Activated CD4-positive, CD25-positive, alpha-beta regulatory T cell treated with anti-CD3 and anti-CD28 coated beads, Interleukin-2, amount 50 U/mL, for 24 hours (primary cell): ENCODE data around the gene ZNF592.
A peak's percentile ranks its signal among the peaks of the same experiment; 100 is the strongest.
"Not testable (repeated sequence)": the region's sequence is repeated elsewhere in the genome, so short reads cannot be mapped to it uniquely, and the experiment has no call there.

Experiments
- ATAC-seq, 2 donors: fragments of 150-1000 bp; cut with Tn5 transposase; one replicate each; pipeline ENCODE4 v1.10.0; 2021; ENCODE audit warnings: mild to moderate bottlenecking in 1 of 2, moderate library complexity in 1 of 2

ZNF592 gene

DNA sequence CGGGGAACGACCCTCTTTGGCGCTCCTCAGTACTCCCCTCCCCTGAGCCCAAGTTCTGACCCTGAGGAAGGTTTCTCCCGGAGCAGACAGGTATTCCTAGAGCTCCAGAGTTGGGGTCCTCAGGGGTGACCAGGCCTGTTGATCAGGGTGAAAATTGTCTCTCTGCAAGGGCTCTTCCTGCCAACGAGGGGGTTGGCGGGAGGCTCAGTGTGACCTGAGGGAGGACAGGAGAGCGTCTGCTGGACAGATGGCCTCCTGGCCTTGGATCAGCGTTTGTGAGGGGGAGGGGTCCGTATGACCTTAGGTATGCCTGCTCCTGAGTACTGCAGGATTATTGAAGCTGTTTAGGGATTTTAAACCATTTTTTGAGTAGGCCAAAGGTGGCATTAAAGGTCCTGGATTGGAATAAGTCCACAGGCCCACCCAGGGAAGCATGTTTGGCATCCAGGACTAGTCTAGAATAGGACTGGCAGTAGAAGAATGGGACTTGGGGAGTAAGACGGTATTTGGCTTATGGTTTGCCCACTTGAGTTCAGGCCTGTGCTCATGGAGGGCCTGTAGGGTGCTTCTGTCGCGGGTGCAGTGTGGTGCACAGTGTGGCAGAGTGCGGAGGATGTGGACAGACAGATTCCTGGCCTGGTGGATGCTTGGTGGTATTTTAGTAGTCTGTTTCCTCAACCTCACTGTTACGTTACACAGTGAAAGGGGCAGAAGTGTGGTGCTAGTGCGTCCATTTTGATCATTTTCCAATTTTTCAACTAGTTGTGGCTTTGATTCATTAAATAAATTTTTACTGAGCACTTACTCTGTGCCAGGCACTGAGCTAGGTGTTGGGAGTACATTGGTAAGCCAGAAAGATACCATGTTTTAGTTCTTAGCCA lies 959 bp downstream of the ZNF592 start:
- peak; percentile 15 to 31 for ATAC-seq

DNA sequence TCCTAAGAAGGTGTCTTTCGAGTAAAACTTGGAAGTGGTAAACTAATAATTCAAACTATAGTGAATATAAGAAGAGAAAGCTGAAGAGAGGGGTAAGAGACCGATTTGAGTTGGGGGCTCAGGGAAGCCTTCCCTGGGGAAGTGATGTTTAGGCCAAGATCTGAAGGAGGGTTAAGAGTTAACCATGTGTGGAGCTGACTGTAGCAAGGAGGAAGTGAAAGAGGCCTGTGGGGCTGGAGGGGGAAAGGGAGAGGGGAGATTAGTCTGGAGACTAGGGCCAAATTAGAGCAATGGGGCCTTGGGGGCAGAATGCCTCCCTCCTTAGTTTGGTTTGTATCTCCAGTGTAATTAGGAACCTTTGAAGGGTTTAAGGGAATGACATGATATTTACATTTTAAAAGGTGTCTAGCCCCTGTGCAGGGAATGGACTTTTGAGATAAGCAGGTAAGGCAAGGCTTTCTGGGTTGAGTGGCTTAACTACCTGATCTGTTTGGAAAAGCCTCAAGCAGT lies 2.2 kb downstream of the ZNF592 start:
- ATAC-seq, result no peak

DNA sequence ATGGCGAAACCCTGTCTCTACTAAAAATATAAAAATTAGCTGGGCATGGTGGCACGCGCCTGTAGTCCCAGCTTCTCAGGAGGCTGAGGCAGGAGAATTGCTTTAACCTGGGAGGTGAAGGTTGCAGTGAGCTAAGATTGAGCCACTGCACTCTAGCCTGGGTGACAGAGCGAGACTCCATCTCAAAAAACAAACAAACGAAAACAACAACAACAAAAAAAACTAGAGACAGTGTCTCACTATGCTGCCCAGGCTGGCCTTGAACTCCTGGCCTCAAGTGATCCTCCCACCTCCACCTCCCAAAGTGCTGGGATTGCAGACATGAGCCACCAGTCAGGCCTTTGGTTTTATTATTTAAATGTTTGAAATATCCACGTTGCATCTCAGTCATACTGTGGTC lies 3.3 kb downstream of the ZNF592 start:
- not testable (repeated sequence) for ATAC-seq

DNA sequence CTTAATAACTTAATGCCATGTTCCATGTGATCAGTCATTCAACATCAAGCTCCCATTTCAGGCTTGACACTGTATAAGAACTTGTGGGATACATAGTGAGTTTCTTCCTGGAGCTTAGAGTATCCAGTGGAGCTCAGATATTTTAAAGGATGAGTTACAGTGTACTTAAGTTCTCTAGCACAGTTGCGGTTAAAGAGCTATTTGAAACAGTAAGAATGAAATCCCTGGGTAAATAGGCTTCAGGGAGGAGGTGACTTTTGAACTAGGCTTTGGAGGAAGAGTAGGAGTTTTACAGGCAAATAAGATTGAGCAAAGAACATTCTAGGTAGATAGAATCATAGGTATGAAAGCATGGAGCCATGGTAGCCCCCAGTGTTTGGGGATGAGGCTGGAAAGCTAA lies 3.8 kb downstream of the ZNF592 start:
- no peak for ATAC-seq

DNA sequence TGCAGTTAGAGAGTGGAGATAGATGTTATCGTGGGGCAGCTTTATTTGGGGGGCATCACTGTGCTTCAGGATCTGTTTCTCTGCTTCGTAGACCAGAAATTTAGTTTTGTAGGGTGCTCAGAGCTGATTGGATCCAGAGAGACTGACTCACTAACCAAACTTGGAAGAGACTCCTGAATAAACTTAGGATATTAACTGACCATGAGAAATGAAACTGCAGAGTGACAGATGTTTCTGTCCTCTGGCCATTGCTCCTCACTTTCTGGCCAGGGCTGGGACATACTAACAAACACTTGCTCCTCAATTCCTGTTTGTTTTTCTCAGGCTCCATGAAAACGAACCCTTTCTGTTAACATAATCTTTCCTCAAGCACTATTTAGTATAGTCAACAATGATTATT lies 4.3 kb downstream of the ZNF592 start:
- no peak for ATAC-seq

DNA sequence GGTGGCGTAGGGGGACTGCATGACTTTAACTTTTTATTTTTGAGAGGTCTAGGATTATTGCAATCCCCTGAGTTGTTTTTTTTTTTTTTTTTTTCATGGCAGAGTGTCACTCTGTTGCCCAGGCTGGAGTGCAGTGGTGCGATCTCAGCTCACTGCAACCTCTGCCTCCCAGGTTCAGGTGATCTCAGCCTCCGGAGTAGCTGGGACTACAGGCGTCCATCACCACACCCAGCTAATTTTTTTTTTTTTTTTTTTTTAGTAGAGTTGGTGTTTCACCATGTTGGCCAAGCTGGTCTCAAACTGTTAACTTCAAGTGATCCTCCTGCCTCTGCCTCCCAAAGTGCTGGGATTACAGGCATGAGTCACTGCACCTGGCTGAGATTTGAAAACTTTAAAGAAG lies 6.5 kb downstream of the ZNF592 start:
- not testable (repeated sequence) for ATAC-seq

DNA sequence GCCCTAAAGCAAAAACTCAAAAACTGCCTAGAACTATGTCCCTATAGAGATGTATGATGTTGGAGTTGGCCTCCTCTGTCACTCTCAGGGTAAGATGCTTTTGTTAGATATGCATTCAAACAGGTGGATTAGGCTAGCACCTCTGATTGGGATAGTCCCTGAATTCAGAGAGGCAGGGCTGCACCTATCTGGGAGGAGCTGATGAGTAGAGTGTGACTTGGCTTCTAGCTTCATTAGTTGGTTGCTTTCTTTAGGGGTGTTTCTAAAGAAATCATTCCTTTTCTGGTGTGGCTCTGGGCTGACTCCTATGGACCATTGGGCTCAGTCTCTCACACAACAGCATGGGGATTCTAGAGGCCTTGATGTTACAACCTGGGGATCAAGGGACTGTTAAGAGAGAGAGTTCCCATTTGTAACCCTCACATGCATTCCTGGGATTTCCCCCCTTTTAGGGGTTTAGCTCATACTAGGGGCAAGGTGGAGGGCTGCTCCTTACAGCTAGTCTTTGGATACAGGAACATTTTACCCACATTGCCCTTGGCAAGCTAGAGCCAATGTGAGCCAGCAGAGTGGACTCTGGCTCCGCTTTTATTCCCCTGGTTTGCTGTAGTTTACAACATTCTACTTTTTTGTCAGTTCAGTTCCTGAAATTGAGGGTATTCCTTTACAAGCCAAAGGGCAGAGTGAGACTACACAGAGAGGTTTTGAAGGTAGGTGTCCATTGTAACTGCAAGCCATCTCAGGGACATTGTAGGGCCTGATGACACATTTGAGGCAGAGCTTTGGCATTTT lies 7.5 kb downstream of the ZNF592 start:
- ATAC-seq, result peak; percentile 41 to 57

DNA sequence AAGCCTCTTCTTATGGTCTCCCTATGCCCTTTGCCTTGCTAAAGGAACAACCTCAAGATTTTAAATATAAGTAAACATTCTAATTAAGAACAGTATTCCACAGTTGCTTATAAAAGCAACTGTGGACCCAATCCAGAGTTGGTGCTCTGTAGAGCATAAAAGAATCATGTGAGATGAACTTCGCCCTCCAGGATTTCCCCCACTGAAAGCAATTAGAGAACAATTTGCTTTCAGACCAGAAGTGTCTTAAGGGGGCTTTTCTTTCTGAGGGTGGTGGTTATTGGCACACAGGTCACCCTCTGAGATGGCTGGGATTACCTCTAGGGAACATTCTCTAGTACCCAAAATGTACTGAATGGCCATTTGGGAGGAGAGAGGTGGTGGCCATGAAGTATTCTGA lies 10.6 kb downstream of the ZNF592 start:
- no peak for ATAC-seq

DNA sequence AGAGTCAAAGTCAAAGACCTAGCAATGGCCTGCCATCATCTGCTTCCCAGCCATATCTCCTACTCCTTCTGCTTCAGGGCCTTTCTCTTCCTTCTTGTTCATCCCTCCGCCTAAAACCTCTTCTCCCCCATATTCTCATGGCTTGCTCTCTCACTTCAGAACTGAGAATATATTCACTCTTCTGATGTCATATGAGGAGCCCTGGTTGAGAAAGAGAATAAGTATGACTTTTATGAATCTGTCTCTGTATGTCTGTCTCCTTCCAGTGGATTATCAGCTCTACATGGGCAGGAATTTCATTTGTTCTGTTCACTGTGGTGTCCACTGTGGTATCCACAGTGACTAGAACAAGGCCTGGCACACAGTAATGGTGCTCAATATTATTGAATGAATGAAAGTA lies 11.8 kb downstream of the ZNF592 start:
- no peak for ATAC-seq

DNA sequence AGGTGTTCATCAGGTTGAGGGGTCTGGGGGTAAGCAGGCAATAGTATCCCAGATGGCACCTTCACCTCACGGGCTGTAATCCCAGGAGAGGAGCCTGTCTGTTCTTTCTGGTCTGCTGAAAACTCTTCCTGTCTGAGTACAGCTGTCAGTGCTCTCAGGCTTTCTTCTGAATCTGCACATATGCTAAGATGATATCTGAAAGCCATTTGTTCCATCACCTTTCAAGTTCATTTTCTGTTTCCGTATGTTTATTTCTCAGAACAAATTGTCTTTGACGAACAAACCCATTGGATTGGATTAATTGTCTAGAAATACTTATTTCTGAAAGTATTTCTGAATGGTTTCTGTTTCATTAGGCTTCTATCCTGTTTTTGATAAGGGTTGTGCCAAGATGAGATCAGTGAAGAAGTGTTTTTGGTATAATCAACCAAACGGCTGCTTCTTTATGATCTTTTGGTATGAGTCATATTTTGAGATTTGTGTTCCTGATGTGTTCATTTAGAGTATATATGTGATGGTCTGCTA lies 13.3 kb downstream of the ZNF592 start:
- peak; percentile 84 to 86 for ATAC-seq

DNA sequence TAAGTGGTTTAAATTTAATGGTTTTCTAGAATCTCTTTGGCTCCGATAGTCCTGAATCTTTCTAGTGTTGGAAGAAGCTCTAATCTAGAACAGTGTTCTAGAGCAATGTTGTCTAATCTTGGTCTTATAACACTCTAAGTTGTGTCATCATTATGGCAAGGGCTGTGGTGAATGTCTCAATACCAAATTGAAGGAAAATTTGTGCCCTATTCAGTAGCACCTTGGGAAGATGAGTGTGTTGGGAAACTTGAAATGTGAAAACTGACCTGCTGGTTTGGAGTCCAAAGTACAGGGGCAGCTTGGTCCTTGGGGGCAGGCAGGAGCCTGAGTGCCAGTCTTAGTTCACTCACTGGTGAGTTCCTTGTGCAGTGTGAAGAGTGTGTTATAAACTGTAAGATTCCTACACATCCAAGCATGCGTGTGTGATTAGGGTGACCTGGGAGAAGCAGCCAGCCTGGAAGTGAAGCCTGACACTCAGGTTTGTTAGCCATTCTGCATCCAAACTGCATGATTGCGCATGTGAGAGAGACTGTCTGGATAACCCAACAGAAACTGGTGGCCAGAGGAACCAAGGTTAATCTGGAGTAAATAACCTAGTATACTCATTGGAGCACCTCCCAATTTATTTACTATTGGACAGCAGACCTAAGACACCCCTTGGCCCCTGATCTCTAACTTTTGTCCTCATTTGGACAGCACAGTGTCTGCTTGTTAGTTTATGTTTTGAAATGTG lies 14.6 kb downstream of the ZNF592 start:
- ATAC-seq, result no peak

DNA sequence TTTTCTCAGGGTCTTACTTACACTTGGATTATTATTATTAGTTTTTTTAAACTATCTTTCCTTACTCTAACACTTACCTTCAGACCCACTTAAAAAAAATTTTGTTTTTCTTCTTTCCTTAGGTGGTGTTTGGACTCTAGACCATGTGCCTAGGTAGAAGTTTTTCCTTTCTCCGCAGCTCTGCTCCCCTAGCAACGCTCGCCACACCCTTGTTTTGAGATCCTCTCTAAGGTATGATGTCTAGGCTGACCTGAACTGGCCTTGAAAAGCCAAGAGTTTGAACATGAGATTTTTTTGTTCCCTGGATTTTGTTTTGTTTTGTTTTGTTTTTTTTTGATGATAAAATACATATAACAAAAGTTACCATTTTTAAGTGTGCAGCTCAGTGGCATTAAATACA lies 16.2 kb downstream of the ZNF592 start:
- ATAC-seq, result no peak

DNA sequence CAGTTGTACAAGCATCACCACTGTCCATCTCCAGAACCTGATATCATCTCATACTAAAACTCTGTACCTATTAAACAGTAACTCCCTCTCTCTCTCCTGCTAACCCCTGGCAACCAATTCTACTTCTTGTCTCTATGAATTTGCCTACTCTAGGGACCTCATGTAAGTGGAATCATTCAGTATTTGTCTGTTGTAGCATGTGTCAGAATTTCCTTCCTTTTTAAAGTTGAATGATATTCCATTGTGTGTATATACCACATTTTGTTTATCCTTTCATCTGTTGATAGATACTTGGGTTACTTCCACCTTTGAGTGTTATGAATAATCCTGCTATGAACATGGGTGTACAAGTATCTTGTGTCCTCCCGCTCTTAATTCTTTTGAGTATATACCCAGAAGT lies 16.6 kb downstream of the ZNF592 start:
- no peak for ATAC-seq

DNA sequence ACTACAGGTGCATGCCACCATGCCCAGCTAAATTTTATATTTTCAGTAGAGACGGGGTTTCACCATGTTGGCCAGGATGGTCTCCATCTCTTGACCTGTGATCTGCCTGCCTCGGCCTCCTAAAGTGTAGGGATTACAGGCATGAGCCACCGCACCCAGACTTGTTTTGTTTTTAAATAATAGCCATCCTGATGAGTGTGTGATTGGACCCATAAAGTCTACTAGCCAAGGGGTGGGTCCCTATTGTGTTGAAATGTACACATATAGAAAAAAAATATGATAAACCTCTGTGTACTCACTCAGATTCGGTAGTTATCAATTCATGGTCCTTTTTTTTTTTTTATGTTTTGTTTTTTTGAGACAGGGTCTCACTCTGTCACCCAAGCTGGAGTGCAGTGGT lies 17.3 kb downstream of the ZNF592 start:
- no peak for ATAC-seq

DNA sequence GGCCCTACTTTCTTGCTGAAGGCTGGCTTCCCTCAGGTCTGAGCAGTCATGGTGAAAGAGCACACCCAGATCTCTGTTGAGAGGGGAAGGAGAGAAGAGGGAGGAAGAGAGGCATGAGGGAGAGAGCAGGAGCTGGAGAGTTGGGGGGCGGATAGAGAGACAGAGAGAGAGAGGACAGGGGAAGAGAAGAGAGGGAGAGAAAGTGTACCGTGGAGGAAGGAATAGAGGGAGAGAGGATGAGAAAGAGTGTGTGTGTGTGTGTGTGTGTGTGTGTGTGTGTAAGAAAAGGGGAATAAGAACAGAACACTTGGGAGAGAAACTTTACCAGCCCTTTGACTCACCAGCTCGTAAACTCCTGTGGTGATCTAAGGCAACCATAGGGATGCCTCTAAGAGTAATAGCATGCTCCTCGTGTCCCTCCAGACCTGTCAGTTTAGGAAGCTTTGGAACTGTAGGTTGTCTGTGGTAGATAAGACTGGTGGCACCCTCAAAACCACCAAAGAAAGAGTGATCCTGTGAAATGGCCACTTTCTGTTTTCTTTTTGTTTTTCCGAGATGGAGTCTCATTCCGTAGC lies 18.2 kb downstream of the ZNF592 start:
- ATAC-seq, result no peak

DNA sequence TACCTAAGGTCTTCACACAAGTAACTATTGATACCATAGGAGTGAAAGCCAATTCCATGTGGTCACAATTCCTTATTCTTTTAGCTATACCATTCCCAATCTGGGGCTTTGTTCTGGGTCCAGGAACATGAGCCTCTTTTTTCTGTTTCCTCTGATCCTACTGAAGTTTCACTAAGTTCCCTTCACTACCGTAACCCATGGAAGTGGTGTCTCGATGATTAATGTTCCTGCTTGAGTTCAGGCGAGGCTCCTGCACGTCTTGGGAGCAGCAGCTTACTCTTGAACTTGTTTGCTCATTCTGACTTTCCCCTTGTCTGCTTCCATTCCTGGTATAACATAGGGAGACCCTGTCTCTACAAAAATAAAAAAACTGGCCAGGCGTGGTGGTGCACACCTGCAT lies 23.6 kb downstream of the ZNF592 start:
- ATAC-seq, result no peak

DNA sequence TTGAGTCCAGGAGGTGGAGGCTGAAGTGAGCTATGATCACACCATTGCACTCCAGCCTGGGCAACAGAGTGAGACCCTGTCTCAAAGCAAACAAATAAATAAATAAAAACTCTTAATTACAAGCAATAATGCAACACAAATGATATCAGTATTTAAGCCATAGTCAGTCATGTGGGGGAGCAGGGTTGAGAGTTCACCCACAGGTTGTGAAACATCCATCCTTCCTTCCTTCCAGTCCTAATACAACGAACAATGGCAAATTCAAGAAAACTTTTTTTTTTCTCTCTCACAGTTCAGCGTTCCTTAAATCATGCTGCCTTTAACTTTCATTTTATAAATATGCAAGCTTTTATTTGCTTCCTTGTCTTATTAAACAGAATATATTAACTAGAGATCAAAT lies 24.1 kb downstream of the ZNF592 start:
- ATAC-seq, result no peak

DNA sequence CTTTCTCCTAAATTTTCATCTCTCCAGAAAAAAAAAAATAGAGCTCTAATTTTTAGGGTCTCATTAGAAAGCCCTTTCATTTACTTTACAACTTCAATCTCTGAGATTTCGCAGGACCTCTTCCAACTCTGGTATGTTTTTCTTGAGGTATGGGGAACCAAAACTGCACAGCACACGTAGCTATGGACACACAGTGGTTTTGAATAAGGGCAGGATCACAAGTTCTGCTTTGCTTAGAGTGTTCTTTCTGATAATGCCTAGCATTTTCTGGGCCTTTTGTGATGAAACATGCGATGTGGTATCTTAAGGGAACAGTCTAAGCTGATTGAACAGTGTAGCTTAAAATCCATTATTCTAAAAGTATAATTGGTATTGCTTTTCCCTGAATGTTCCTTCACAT lies 25.3 kb downstream of the ZNF592 start:
- no peak for ATAC-seq

DNA sequence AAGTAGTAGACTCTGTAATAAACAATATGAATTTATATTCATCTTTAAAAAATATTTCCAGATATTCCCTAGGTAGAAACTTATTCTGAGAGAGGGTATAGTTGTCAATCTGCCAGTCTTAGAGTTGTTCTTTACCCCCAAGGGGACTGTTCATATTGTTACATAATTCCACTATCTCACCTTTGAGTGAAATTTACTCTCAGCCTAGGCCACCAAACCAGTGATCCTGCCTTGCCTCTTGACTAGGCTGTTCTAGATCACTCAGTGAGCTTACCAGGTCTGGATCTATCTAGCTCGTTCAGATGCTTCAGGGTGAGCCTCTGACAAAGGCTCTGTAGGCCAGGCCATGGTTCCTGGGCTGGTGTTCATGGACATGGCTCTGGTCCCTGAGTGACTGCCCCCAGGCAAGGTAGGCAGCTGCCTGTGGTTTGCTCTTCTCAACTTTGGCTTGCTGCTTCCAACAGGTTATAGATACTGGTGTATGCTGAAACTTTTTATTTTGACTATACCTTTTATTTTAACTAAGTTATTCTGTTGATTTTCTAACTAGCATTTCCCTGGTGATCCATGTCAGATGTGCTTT lies 27.6 kb downstream of the ZNF592 start:
- ATAC-seq, result no peak

DNA sequence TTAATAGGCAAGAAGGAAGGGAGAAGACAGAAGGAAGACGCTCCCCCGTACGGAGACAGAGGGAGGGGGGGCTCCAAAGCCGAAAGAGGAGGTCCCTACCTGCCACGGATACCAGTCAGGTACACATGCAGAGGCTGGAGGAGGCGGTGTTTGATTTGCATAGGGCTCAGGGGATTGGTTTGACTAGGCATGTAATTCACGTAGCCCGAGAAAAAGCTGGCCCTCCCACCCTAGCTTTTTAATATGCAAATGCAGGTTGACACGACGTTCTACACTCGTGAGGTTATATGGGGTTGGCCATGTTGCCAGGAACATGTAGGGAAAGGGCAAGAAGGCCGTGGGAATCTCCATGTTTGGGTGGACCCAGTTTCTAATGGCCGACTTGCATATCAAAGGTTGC lies 29.8 kb downstream of the ZNF592 start:
- ATAC-seq, result no peak

DNA sequence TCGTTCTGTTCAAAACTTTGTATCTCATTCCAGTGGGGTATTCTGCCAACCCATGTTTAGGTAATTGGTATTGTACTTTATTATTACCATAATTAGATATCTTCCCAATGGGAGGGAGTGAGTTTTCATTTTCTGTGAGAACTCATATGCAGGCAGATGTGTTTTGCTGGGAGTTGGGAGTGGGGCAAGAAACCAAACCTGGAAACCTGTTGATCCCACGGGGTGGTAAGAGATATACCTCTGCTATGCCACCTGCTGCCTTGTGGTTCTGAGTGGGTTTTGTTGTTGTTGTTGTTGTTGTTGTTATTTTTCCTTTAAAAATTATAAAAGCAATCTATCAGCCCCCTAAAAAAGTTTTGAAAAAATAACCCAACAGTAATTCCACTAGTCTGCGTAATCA lies 32.1 kb downstream of the ZNF592 start:
- ATAC-seq, result no peak

DNA sequence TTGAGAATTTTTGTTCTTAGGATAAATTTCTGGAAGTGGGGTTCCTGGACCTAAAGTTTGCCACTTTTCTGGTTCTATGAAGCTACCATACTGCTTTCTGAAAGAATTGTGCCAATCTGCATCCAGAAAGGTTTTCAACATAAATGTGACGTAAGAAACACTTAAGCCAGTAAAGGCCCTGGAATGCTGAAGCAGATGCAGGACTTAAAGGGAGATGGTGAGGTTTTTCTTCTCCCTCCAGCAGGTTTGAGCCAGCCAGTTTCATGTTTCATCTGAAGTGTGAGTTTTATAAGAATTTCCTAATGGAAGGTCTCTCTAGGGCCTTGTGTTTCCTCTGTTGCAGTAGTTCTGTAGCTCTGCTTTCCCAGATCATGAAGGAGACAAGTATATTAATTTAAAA lies 33.1 kb downstream of the ZNF592 start:
- no peak for ATAC-seq
